Activated CD8-positive, alpha-beta T cell treated with anti-CD3 and anti-CD28 coated beads, Interleukin-2, amount 10 ng/mL, durations not matched to agents 7 days and 5 days (primary cell): ENCODE measurements around the gene STAU1. TPM values are rescaled to one million over a fixed set of nuclear protein-coding genes. Genes with fewer than 3 reads are reported as not detected.
A peak's percentile ranks its signal among the peaks of the same experiment; 100 is the strongest.
"Not testable (repeated sequence)": the region's sequence is repeated elsewhere in the genome, so short reads cannot be mapped to it uniquely, and the experiment has no call there.

Experiments used
- ATAC-seq: fragments of 150-1000 bp; cut with Tn5 transposase; one replicate; pipeline ENCODE4 v1.10.0; 2021; ENCODE audit warnings: moderate library complexity
- CTCF ChIA-PET: fragments of 350-600 bp; sonication (Branson Sonifier 250); formaldehyde crosslinking; loops from one replicate; lab custom pipeline; 2021; ENCODE audit warnings: antibody characterized with exemption; lab: Charles Lee
- POLR2A ChIA-PET: fragments of 350-600 bp; sonication (Branson Sonifier 250); formaldehyde crosslinking; loops from one replicate; lab custom pipeline; 2021; ENCODE audit warnings: antibody characterized with exemption; lab: Charles Lee
- DNase-seq: peaks from one replicate; pipeline ENCODE4 v3.0.0-alpha.2; 2020
- H3K27ac Mint-ChIP-seq: one replicate; pipeline ENCODE4 v1.8.0; 2021; ENCODE audit warnings: mild to moderate bottlenecking, mixed read lengths
- H3K27me3 Mint-ChIP-seq: one replicate; pipeline ENCODE4 v1.8.0; 2021; ENCODE audit warnings: low read depth, mixed read lengths
- H3K36me3 Mint-ChIP-seq: one replicate; pipeline ENCODE4 v1.8.0; 2021; ENCODE audit warnings: low read depth, mixed read lengths
- H3K4me1 Mint-ChIP-seq: one replicate; pipeline ENCODE4 v1.8.0; 2021; ENCODE audit warnings: low read depth, mixed read lengths
- H3K4me3 Mint-ChIP-seq: one replicate; pipeline ENCODE4 v1.8.0; 2021; ENCODE audit warnings: mild to moderate bottlenecking, mixed read lengths
- H3K9me3 Mint-ChIP-seq: one replicate; pipeline ENCODE4 v1.8.0; 2022; ENCODE audit warnings: mixed read lengths; ENCODE audit not compliant: insufficient read depth
- total RNA-seq, 2 experiments: library from RNA; stranded (reverse); gene quantifications; one replicate each; pipeline ENCODE4 v1.2.3, GENCODE V29; 2021

Gene STAU1
- total RNA-seq, 2 experiments from 2014 or later = 42.5 to 46.5 TPM

- Mint-ChIP-seq H3K27me3 (no peaks in the 10 kb centered on the region), H3K4me3 (no peak overlapping the region), H3K36me3 (no peaks in the 10 kb centered on the region), H3K9me3 (no peaks in the 10 kb centered on the region), H3K4me1 (no peaks in the 10 kb centered on the region), H3K27ac (no peak overlapping the region)
- CTCF ChIA-PET = interaction anchor here (3.1 kb wide), 1 partner anchor 14 kb away, joined by 12 read pairs; no protein-coding TSS in a partner anchor
- DNase-seq (no peak), ATAC-seq (no peak)
- POLR2A ChIA-PET = interaction anchor here (0.6 kb wide), 1 partner anchor 19 kb away, joined by 5 read pairs; no protein-coding TSS in a partner anchor
These were observed 14.9 kb upstream of the STAU1 start for GRCh38 chr20:49203011-49203410.

- Mint-ChIP-seq H3K4me3 (no peak overlapping the region), H3K27me3 (no peaks in the 10 kb centered on the region), H3K4me1 (no peaks in the 10 kb centered on the region), H3K27ac (no peak overlapping the region), H3K9me3 (no peaks in the 10 kb centered on the region), H3K36me3 (no peaks in the 10 kb centered on the region)
- ATAC-seq (no peak), DNase-seq (no peak)
- ChIA-PET POLR2A (no interaction called here), CTCF (interaction anchor here (3.0 kb wide), 1 partner anchor 17 kb away, joined by 15 read pairs; no protein-coding TSS in a partner anchor)
These were observed 11.7 kb upstream of the STAU1 start for GRCh38 chr20:49199729-49200293.

GRCh38 chr20:49192944-49193518, 4.9 kb upstream of the STAU1 start:
- H3K4me1 Mint-ChIP-seq, ATAC-seq, H3K36me3 Mint-ChIP-seq, POLR2A ChIA-PET, DNase-seq, H3K27ac Mint-ChIP-seq, H3K27me3 Mint-ChIP-seq, H3K9me3 Mint-ChIP-seq, H3K4me3 Mint-ChIP-seq: not testable (repeated sequence)
- CTCF ChIA-PET = interaction anchor here (1.3 kb wide), 1 partner anchor 24 kb away, joined by 3 read pairs; no protein-coding TSS in a partner anchor

GRCh38 chr20:49187330-49187850, 744 bp downstream of the STAU1 start:
- Mint-ChIP-seq H3K36me3 (peaks cover 26% of the 10 kb centered on the region), H3K27me3 (peaks cover 6% of the 10 kb centered on the region), H3K4me3 (peak overlapping the region; percentile 83), H3K27ac (peak overlapping the region; percentile 79), H3K9me3 (no peaks in the 10 kb centered on the region), H3K4me1 (peaks cover 42% of the 10 kb centered on the region)
- CTCF ChIA-PET = interaction anchor here (0.8 to 3.7 kb wide), 6 partner anchors 14 to 67 kb away, joined by 3 to 26 read pairs (median 6); no protein-coding TSS in a partner anchor
- POLR2A ChIA-PET = interaction anchor here (0.6 to 2.4 kb wide), 11 partner anchors 10 to 312 kb away, joined by 3 to 18 read pairs (median 5); partner anchors contain the start of gene CSE1L
- DNase-seq (peak; percentile 46), ATAC-seq (peak; percentile 21)

GRCh38 chr20:49186535-49187329, 1.4 kb downstream of the STAU1 start:
- ATAC-seq (peak; percentile 41), DNase-seq (peak; percentile 75)
- Mint-ChIP-seq H3K9me3 (no peaks in the 10 kb centered on the region), H3K4me3 (peak overlapping the region; percentile 83), H3K4me1 (peaks cover 48% of the 10 kb centered on the region), H3K27ac (peak overlapping the region; percentile 79), H3K36me3 (peaks cover 26% of the 10 kb centered on the region), H3K27me3 (peaks cover 6% of the 10 kb centered on the region)
- POLR2A ChIA-PET = interaction anchor here (1.2 to 2.4 kb wide), 6 partner anchors 9 to 140 kb away, joined by 5 to 18 read pairs (median 6); partner anchors contain the start of gene CSE1L
- CTCF ChIA-PET = interaction anchor here (0.8 to 3.7 kb wide), 6 partner anchors 14 to 67 kb away, joined by 3 to 20 read pairs (median 3); no protein-coding TSS in a partner anchor

GRCh38 chr20:49185071-49185761, 2.9 kb downstream of the STAU1 start:
- Mint-ChIP-seq H3K4me1 (peaks cover 59% of the 10 kb centered on the region), H3K4me3 (no peak overlapping the region), H3K9me3 (no peaks in the 10 kb centered on the region), H3K27me3 (peaks cover 6% of the 10 kb centered on the region), H3K27ac (no peak overlapping the region), H3K36me3 (peaks cover 26% of the 10 kb centered on the region)
- POLR2A ChIA-PET = interaction anchor here (1.8 kb wide), 1 partner anchor 18 kb away, joined by 7 read pairs; no protein-coding TSS in a partner anchor
- CTCF ChIA-PET = interaction anchor here (1.2 to 3.7 kb wide), 3 partner anchors 18 to 52 kb away, joined by 3 to 20 read pairs (median 13); no protein-coding TSS in a partner anchor
- no peak for DNase-seq
- ATAC-seq = no peak

GRCh38 chr20:49184691-49185070, 3.5 kb downstream of the STAU1 start:
- peaks cover 26% of the 10 kb centered on the region for H3K36me3 Mint-ChIP-seq
- POLR2A ChIA-PET = interaction anchor here (0.6 to 1.8 kb wide), 2 partner anchors 17 to 42 kb away, joined by 3 to 7 read pairs; no protein-coding TSS in a partner anchor
- no peak overlapping the region for H3K27ac Mint-ChIP-seq
- H3K27me3 Mint-ChIP-seq = peaks cover under 1% of the 10 kb centered on the region
- DNase-seq = no peak
- peaks cover 64% of the 10 kb centered on the region for H3K4me1 Mint-ChIP-seq
- CTCF ChIA-PET = interaction anchor here (1.2 to 3.7 kb wide), 3 partner anchors 17 to 51 kb away, joined by 3 to 20 read pairs (median 13); no protein-coding TSS in a partner anchor
- no peak overlapping the region for H3K4me3 Mint-ChIP-seq
- ATAC-seq = no peak
- no peaks in the 10 kb centered on the region for H3K9me3 Mint-ChIP-seq

- not testable (repeated sequence) for DNase-seq, H3K4me3 Mint-ChIP-seq, ATAC-seq, H3K27ac Mint-ChIP-seq, H3K27me3 Mint-ChIP-seq, H3K9me3 Mint-ChIP-seq
- ChIA-PET POLR2A (interaction anchor here (0.6 to 1.8 kb wide), 3 partner anchors 16 to 42 kb away, joined by 3 to 7 read pairs (median 5); no protein-coding TSS in a partner anchor), CTCF (interaction anchor here (1.8 to 5.4 kb wide), 3 partner anchors 32 to 51 kb away, joined by 13 to 40 read pairs (median 20); no protein-coding TSS in a partner anchor)
- Mint-ChIP-seq H3K36me3 (peaks cover 26% of the 10 kb centered on the region), H3K4me1 (peaks cover 68% of the 10 kb centered on the region)
These were observed 4.0 kb downstream of the STAU1 start for GRCh38 chr20:49184084-49184501.

- ChIA-PET POLR2A (interaction anchor here (0.7 to 3.0 kb wide), 2 partner anchors 18 to 19 kb away, joined by 5 to 13 read pairs; no protein-coding TSS in a partner anchor), CTCF (interaction anchor here (3.7 to 7.6 kb wide), 3 partner anchors 33 to 50 kb away, joined by 20 to 58 read pairs (median 40); no protein-coding TSS in a partner anchor)
- peaks cover 26% of the 10 kb centered on the region for H3K36me3 Mint-ChIP-seq
- H3K27me3 Mint-ChIP-seq = no peaks in the 10 kb centered on the region
- no peak overlapping the region for H3K27ac Mint-ChIP-seq
- H3K9me3 Mint-ChIP-seq = no peaks in the 10 kb centered on the region
- no peak overlapping the region for H3K4me3 Mint-ChIP-seq
- H3K4me1 Mint-ChIP-seq = peaks cover 67% of the 10 kb centered on the region
- no peak for DNase-seq
- ATAC-seq = no peak
These were observed 4.7 kb downstream of the STAU1 start for GRCh38 chr20:49183444-49183843.

- ChIA-PET POLR2A (interaction anchor here (0.8 to 3.0 kb wide), 2 partner anchors 16 to 82 kb away, joined by 3 to 13 read pairs; no protein-coding TSS in a partner anchor), CTCF (interaction anchor here (0.7 to 7.6 kb wide), 8 partner anchors 14 to 64 kb away, joined by 3 to 58 read pairs (median 4); no protein-coding TSS in a partner anchor)
- DNase-seq (no peak), ATAC-seq (no peak)
- Mint-ChIP-seq H3K36me3 (peaks cover 32% of the 10 kb centered on the region), H3K27ac (no peak overlapping the region), H3K9me3 (no peaks in the 10 kb centered on the region), H3K27me3 (no peaks in the 10 kb centered on the region), H3K4me3 (no peak overlapping the region), H3K4me1 (peaks cover 69% of the 10 kb centered on the region)
These were observed 6.8 kb downstream of the STAU1 start for GRCh38 chr20:49181265-49181877.
